NCI-H526 (cell line): ENCODE measurements around the gene CATSPERD.
"Not testable (repeated sequence)": the region's sequence is repeated elsewhere in the genome, so short reads cannot be mapped to it uniquely, and the experiment has no call there.

Experiments
- DNase-seq, 2 experiments: peaks; one replicate each; lab custom pipeline; 2025; lab: John Stamatoyannopoulos, UW

Gene CATSPERD

DNA sequence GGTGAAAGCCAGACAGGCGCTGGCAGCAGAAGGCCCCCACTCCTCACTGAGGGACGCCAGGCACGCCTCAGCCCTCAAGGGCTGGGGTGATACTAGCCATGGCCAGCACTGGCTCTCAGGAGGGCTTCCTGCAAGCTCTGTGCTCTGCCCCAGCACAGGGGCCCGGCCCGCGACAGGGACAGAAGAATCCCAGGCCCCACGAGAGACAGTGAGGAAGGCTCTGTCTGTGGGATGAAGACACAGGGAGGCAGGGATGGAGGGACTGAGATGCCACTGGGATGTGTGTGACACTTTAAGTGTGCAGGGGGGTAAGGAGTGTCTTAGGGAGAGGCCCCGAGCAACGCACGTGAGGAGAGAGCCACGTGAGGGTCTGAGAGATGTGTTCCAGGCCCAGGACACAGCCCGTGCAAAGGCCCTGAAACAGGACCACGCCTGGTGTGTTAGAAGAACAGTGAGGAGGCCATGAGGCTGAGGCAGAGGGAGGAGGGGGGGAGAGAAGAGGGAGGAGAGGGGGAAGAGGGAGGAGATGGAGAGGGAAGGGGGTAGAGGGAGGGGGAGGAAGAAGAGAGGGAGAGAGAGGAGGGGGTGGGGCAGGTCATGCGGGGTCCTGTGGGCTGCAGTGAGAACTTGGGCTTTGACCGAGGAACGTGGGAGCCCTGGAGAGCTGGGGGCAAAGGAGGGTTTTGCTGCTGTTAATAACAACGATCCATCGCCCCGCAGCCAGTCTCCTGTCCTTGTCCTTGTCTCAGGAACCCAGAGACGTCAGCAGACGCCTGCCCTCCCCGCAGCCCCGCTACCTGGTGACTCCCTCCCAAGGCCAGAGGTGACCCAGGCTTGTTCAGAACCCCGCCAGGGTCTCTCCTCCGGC, 23.2 kb upstream of the CATSPERD start:
- no peak for DNase-seq

- DNase-seq, result no peak
Measured at GRCh38 chr19:5697890-5698634, 22.4 kb upstream of the CATSPERD start.

DNA sequence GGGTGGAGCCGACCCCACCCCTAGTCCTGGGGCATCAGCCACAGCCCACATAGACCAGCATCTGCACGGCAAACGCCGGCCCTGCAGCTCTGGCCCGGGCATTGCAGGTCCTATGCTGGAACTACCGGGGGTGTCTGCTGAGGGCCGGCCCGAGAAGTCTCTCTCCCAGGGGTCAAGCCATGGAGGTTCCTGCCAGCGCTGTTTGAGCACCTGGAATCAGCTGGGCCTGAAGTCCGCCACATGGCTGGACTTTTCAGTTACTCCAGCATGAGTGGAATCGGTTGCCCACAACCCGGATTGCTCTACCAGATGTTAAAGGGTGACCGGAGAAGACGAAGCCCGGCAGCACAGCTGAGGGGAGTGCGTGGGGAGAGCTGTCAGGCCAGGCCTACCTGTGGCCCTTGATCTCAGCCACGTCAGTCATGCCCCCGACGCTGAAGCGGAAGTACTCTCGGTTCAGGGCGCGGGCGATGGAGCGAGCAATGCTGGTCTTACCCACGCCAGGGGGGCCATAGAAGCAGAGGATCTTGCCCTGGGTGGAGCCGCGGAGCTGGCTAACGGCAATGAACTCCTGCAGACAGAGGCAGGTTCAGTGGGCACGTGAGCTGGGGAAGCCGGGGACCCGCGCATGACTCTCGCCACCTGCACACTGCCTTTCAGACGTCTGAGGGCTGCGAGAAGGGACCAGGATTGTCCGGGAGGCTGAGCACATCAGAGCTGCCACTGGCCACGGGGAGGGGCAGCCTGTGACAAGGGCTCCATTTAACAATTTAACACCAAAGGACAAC, 21.6 kb upstream of the CATSPERD start:
- no peak for DNase-seq

DNA sequence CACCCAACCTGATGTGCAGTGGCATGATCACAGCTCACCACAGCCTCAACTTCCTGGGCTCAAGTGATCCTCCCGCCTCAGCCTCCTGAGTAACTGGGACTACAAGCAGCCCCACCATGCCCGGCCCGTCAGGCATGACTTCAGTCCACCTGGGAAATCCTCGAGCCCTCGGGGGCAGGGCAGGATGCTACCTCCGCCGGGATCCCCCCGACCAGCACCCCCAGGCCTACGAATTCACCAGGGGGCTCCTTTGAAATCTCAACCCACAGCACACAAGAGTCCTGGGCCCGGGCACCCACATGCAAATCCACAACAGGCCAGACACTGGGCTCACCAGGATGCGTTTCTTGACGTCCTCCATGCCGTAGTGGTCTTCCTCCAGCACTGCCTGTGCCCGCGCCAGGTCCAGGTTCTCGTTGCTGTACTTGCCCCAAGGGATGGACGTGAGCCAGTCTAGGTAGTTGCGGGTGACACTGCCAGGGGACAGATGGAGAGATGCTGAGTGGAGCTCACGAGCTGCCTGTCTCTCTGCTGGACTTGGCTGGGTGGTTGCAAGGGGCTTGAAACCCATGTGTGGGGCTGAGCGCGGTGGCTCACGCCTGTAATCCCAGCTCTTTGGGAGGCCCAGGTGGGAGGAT, 19.9 kb upstream of the CATSPERD start:
- DNase-seq, result no peak

DNA sequence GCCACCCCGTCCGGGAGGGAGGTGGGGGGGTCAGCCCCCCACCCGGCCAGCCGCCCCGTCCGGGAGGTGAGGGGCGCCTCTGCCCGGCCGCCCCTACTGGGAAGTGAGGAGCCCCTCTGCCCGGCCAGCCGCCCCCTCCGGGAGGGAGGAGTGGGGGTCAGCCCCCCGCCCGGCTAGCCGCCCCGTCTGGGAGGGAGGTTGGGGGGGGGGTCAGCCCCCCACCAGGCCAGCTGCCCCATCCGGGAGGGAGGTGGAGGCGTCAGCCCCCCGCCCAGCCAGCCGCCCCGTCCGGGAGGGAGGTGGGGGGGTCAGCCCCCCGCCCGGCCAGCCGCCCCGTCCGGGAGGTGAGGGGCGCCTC, 18.4 kb upstream of the CATSPERD start:
- not testable (repeated sequence) for DNase-seq

- DNase-seq, result no peak
Measured at GRCh38 chr19:5703819-5704818, 16.3 kb upstream of the CATSPERD start.

- no peak for DNase-seq
Measured at GRCh38 chr19:5705552-5705951, 14.9 kb upstream of the CATSPERD start.

DNA sequence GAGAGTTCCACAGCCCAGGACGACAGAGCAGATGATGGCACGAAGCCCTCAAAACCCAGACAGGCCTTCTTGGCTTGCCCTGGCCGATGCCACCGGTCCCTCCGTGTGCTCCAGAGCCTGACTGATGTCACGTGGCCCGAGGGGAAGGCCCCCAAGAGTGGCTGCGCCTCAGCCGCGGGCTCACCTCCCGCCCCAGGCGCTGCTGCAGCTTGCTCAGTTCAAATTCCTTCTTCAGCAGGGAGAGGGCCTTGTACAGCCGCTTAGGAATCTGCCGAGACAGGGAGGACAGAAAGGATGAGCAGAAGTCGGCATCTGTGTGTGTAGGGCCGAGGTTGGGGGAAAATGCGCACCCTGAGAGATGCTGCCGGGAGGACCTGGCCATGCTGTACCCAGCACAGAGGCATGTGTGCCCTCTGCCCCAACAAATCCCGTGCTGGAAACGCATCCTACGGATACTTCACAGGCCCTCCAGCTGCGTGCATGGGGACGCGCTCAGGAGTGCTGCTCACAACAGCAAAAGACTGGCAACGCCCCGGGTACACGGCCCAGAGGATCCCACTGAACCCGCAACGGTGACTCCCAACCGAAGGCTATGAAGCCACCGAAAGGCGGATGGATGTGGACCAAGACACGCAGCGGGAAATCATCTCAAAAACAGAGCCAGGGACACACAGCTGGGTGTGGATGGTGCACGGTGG, 13.4 kb upstream of the CATSPERD start:
- DNase-seq, result no peak

GRCh38 chr19:5707576-5708575, 12.6 kb upstream of the CATSPERD start:
- DNase-seq, result no peak

DNA sequence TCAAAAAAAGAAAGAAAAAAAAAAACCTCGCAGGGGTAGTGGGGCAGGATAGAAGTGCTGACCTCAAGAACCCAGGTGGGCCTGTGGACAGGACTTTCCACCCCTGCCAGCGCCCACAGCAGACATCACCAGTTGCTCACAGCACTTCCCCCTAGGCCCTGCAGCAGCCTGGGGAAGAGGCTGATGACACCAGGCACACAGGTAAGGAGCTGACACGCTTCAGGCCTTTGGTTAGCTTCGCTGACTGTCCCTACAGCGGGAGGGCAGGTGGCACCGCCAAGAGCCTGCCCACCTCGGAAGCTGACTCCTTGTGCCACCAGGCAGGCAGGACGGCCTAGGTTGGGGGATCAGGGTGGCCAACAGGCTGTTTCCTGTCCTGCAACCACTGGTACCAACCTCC, 9.4 kb upstream of the CATSPERD start:
- DNase-seq, result no peak

- no peak for DNase-seq
Measured at GRCh38 chr19:5711713-5712161, 8.7 kb upstream of the CATSPERD start.

GRCh38 chr19:5713228-5713627, 7.2 kb upstream of the CATSPERD start:
- DNase-seq, result no peak

DNA sequence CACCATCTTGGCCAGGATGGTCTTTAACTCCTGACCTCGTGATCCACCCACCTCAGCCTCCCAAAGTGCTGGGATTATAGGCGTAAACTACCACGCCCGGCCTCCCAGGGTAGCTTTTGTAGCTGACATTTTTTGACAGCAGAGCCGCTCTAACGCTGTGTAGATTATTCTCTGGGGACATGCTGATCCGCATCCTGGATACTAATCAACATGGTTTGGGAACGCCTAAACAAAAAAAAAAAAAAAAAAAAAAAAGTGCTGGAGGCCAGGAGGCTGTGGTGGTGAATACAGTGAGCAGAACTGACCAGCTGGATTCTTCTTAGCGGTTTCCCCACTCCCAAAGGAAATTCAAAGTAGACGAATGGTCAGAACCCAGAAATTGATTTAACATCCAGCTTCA, 5.6 kb upstream of the CATSPERD start:
- no peak for DNase-seq

DNA sequence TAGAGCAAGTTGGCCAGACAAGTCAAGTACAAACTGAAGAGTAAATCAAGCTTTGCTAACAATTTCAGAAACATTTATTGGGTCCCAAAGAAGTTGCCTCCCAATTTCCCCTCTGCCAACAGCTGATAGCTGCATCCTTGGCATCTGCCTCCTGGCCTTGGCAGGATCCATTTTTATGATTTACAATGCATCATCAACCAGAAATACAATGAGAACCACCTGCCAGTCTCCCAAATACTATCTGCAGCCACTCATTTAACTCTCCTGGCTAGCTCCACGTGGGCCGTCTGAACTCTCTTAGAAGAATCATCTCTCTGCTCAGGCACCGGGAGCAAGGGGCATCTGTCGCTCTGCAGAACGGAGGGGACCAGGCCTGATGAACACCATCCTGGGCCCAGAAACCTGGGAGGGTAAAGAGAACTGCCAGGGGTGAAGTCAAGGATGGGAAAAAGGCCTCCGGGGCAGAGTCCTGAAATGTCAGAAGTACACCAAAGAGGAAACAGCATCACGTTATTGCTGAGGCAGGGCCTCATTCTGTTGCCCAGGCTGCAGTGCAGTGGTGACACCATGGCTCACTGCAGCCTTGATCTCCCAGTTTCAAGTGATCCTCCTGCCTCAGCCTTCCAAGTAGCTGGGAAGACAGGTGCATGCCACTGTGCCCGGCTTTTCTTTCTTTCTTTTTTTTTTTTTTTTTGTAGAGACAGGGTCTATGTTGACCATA, 3.1 kb upstream of the CATSPERD start:
- no peak for DNase-seq

DNA sequence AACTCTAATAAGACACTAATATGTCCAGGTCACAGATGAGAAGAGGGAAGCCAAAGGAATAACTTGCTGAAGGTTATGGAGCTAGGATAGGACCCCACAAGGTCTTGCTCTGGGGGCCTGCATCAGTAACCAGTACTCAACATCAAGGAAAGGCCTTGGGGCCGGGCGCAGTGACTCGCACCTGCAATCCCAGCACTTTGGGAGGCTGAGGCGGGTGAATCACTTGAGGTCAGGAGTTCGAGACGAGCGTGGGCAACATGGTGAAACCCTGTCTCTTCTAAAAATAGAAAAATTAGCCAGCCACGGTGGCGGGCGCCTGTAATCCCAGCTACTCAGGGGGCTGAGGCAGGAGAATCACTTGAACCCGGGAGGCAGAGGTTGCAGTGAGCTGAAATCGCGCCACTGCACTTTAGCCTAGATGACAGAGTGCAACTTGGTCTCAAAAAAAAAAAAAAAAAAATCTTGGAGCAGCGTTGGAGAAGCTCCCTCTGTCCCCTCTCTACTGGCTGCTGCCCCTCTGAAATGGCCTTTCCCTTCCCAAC, 2.3 kb upstream of the CATSPERD start:
- DNase-seq, result no peak

GRCh38 chr19:5718579-5719273, 1.7 kb upstream of the CATSPERD start:
- DNase-seq, result no peak

DNA sequence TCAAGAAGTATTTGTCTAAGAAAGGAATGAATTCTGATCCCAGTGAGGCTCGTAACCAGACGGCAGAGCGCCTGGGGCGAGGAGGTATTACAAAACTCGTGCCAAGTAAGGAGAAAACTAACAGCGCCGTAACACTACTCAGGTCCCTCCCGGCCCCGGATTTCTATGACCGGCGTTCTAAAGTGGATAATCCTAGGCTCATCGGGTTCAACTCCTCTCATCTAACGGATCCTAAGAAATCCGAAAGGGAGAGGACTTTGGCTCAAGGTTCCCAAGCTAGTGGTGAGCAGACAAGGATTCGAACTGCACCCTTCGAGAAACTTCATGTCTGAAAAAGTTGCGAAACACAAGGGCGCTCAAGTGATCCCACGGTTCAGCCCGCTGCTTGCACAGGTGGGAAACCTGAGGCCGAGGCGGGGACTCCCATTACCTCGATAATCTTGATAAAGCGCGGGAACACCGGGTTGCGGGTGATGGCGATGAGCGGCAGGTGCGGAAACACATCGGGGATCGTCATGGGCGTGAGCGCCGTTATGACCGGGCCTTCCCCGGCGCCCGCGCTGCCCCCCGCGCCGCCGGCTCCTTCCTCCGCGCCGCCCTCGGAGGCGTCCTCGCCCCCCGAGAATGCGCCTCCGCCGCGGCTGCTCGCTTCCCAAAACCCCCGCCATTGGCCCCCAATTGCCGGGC, 1.0 kb upstream of the CATSPERD start:
- DNase-seq, result no peak
